CD4-positive, alpha-beta T cell treated with Interleukin-12 subunit alpha and Interleukin-12 subunit beta, for 1 hour (primary cell): ENCODE measurements around the gene OR10G7.

Experiments
- DNase-seq: peaks from one replicate; pipeline ENCODE4 v3.0.0-alpha.2; 2020

OR10G7 gene

GRCh38 chr11:124041254-124041653, at the start of gene OR10G7:
Gene OR10G7 (minus strand): TSS chr11:124041325. CDS start chr11:124039001, 2,324 bp downstream.
- no peak for DNase-seq

- DNase-seq, result no peak
Observed at GRCh38 chr11:124085997-124086846, 45.1 kb upstream of the OR10G7 start.

GRCh38 chr11:124085583-124085982, 44.5 kb upstream of the OR10G7 start:
- DNase-seq, result no peak

GRCh38 chr11:124082371-124082770, 41.2 kb upstream of the OR10G7 start:
- no peak for DNase-seq

GRCh38 chr11:124081483-124081882, 40.4 kb upstream of the OR10G7 start:
- no peak for DNase-seq

- no peak for DNase-seq
Observed at GRCh38 chr11:124080327-124081001, 39.3 kb upstream of the OR10G7 start.

- DNase-seq, result no peak
Observed at GRCh38 chr11:124079631-124080326, 38.7 kb upstream of the OR10G7 start.

GRCh38 chr11:124078591-124078990, 37.5 kb upstream of the OR10G7 start:
- DNase-seq, result no peak

DNA sequence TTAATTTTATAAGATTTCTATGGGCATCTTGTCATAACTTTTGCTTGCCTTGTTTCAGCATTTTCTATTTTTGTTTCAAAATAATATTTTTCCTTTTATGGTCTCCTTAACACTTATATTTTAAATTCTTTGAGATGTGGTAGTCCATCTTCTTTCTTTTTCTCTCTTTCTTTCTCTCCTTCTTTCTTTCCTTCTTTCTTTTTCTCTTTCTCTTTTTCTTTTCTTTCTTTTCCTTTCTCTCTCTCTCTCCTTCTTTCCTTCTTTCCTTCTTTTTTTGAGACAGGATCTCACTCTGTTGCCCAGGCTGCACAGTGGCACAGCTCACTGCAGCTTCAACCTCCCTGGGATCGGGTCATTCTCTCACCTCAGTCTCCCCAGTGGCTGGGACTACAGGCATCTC, 36.1 kb upstream of the OR10G7 start:
- no peak for DNase-seq

DNA sequence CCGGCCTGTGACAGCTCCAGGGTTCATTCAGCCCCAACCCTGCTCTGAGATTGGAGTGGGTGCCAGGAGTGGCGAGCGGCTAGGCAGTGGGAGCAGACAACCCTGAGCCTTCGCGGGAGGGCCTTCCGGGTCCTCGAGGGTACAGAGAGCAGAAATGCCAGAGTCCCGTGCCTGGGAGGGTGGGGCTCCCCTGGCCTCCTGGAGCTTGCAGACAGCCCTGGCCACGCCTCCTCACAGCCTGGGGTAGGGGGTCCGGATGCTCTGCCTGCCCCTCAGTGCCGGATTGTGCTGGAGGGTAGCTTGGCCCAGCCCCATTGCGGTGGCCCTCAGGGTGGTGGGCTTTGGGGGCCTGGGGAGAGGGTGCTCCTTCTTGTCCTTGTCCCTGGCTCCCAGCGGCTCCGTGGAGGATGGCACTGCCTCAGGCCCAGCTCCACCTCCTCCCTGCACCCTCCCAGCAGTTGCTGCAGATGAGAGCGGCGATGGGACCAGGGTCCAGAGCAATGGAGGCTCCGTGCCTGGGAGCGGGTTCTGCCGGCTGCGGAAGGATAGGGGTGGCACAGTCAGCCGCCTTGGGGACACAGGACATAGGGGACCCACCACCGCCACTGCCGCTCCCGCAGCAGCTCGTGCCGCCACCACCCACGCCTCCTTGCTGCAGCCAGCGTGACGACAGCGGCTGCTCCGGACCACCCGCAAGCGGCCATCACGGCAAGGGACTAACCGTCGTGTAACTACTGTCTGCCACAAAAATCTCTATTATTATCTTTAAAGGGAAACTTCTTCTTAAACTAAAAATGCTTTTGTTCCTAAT, 34.9 kb upstream of the OR10G7 start:
- no peak for DNase-seq

DNA sequence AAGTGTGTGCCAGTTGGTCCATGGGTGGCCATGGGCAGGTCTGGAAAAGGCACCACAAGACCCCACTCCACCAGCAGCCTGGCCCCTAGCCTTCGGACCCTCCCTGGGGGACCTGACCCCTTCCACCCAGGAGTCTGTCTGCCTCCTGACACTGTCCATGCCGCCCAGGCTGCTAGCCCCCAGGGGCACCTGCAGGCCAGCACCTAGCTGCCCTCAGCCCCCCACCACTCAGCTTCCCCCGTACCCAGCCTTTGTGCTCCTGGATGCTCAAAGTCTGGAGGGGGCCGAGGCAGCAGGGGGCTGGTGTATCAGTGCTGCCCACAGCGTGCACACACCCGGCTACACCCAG, 34.3 kb upstream of the OR10G7 start:
- DNase-seq, result no peak

DNA sequence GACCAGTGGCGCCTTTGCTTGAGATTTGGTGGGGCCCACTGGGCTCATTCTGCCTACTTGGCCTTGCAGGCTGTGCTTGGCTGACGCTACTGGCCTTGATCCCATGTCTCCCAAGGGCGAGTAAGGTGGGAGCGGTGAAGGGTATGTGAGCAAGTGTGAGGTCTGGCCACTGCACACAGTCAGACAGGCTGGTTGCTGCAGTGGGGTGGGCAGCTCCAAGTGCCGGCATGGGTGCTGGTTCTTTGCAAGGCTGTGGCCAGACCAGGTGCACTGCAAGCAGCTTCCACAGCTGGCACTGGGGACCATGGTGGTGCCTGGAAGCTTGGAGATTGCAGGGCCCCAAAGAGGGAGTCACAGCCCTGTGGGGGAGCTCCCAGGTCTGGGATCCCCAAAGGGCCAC, 33.4 kb upstream of the OR10G7 start:
- DNase-seq, result no peak

DNA sequence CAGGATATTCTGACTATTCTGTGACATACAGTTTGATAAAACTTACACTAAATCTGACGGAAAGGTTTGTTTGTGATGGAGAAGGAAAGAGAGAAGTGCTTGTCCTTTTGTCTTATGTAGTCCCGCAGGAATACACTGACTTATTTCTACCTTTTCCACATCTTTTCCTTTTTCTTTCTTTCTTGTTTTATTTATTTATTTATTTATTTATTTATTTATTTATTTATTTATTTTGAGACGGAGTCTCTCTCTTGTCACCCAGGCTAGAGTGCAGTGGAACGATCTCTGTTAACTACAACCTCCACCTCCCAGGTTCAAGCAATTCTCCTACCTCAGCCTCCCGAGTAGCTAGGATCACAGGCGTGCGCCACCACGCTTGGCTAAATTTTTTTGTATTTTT, 31.0 kb upstream of the OR10G7 start:
- no peak for DNase-seq

DNA sequence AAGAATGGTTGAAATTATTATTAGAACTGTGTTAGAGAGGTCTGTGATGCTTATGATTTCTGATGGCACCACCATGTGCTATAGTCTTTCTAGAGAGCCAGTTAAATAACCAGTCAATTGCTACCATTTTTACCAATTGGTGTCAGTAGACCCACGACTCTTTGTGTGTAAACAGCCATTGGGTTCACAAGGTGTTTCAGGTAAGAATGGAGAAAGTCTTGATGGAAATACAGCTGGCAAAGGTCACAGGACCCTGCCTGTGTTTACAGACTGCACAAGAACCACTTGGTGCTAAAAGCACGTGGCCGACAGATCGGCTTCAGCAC, 30.5 kb upstream of the OR10G7 start:
- no peak for DNase-seq

DNA sequence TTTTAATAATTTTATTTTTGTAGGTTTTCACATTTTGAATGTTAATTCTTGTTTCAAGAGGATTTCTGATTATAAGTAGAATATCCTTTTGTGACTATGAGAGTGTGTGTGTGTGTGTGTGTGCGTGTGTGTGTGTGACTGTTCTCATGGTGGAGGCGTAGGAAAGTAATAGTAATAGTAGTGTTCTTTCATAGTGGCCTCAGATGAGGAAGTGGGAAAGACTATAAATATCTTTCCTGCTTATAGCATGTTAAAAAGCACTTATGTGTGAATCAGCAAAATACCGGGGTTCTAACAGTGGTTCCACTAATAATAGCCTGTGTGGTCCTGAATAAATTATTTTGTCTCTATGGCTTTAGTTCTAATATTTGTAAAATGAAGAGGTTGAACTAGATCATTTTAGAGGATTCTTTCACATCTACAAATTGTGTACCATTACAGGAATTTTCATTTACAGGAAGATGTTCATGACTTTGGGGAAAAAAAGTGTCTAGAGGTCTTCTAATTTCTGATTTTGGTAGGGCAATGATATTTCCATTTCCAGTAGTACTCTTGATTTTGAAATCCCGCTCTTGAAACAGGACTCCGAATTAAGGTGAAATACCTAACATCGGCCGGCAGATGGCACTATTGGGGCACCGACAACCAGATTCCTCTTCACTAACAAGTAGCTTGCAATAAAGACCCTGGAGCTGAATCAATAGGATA, 29.9 kb upstream of the OR10G7 start:
- DNase-seq, result peak; percentile 54

DNA sequence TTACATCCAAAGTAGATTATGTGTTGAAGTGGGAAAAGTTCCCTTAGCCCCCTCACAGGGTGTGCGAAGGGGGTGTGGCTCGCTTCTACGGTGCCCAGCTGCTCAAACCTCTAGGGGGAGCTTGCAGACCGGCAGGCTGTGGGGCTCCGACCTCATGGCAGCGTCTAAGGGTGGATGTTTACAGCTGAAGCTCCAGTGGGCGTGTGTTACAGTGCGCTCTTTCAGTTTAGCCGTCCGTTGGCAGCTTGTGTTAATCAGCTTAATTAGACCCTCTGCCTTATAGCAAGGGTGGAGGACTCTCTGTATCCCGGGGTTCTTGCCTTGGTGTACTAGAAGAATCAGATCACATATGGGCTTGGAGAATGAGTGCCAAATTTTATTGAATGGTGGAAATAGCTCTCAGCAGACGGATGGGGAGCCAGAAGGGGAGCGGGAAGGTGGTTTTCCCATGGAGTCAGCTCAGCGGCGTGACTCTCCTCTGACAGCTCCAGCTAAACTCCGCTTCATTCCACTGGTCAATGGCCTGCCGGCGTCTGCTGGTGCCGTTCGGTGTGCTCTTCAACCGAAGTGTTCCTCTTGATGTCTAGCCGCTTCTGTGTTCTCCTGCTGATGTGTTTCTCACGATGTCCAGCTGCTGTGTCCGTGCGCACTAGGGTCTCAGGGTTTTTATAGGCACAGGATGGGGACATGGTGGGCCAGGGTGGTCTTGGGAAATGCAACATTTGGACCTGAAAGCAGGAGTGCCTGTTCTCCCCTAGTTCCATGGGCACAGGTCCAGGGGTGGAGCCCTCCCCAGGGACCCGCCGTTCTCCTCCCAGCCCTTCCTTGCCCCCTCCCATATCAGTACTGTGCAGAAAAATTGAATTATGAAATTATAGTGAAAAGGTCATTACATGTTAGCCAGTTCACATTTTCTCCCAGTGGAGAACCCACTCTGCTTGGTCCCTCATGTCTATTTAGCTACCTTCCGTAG, 28.6 kb upstream of the OR10G7 start:
- peak; percentile 23 for DNase-seq

DNA sequence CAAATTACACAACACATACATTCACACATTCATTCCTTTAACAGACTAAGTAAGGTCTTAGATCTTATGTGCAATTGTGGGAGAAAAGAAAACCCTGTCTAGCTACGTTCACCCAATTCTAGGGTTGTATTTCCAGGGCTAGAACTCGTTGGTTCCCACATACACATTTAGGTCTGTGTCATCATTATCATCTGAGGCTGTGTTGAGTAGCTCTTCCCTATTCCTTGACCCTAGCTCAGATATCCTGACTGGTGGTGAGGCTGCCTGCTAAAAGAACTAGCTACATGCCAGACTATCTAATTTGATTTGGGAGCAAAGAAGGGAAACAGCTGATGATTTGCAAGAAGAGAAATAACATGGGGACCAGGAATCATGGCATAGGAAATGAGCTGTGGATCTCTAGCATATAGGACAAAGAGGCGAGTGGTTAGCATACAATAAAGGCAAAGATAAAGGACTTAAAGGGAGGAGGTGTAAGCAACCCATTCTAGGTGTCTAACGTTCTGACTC, 27.5 kb upstream of the OR10G7 start:
- no peak for DNase-seq

GRCh38 chr11:124052966-124053365, 11.8 kb upstream of the OR10G7 start:
- no peak for DNase-seq

GRCh38 chr11:124050748-124051147, 9.6 kb upstream of the OR10G7 start:
- no peak for DNase-seq

DNA sequence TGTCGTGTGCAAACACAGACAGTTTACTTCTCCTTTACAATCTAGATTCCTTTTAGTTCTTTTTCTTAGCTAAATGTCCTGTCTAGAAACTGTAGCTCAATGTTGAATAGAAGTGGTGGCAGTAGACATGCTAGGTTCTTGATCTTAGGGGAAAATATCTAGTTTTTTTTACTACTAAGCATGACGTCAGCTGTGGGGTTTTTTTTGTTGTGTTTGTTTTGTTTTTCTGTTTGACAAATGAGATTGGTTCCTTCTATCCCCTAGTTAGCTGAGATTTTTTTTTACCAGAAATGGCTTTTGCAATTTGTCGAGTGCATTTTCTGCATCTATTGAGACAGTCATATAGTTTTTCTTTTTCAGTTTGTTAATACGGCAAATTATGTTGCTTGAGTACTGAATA, 2.3 kb upstream of the OR10G7 start:
- DNase-seq, result no peak

DNA sequence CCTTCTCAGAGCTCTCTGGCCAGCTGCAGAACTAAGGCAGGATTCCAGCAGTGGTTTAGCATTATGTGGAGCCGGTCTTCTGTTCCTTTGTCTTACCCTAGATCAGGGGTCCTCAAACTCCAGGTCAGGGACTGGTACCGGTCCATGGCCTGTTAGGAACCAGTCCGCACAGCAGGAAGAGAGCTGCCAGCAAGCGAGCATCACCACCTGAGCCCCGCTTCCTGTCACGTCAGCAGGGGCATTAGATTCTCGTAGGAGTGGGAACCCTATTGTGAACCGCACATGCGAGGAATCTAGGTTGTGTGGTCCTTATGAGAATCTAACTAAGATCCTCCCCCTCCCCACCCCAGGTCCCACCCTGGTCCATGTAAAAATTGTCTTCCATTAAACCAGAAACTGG, 1.6 kb downstream of the OR10G7 start:
- DNase-seq, result no peak
